Stimulated activated CD4-positive, alpha-beta T cell treated with anti-CD3 and anti-CD28 coated beads, Interleukin-2, amount 100 ng/mL, for 48 hours (primary cell): Measurements from ENCODE around the gene EPN3.

Source experiments
- DNase-seq, 2 donors: peaks; one replicate each; pipeline ENCODE4 v3.0.0-alpha.2; 2020

The EPN3 gene

GRCh38 chr17:50532452-50533024, at the start of gene EPN3:
Gene EPN3, plus strand, starts transcription at chr17:50532735. Its CDS starts 3,822 bp downstream, at chr17:50536557.
- DNase-seq: no peak

GRCh38 chr17:50483266-50483665, 49.3 kb upstream of the EPN3 start:
- no peak for DNase-seq

- DNase-seq: no peak
Observed at GRCh38 chr17:50484386-50485155, 48.0 kb upstream of the EPN3 start.

- DNase-seq: no peak
Observed at GRCh38 chr17:50487213-50488096, 45.1 kb upstream of the EPN3 start.

GRCh38 chr17:50488880-50489279, 43.7 kb upstream of the EPN3 start:
- DNase-seq: no peak

- DNase-seq: no peak
Observed at GRCh38 chr17:50491505-50491904, 41.0 kb upstream of the EPN3 start.

- no peak for DNase-seq
Observed at GRCh38 chr17:50492214-50492613, 40.3 kb upstream of the EPN3 start.

- DNase-seq: no peak
Observed at GRCh38 chr17:50493744-50494143, 38.8 kb upstream of the EPN3 start.

- DNase-seq: no peak
Observed at GRCh38 chr17:50495217-50495823, 37.2 kb upstream of the EPN3 start.

GRCh38 chr17:50495918-50496317, 36.6 kb upstream of the EPN3 start:
- DNase-seq: no peak

- no peak for DNase-seq
Observed at GRCh38 chr17:50498021-50498874, 34.3 kb upstream of the EPN3 start.

- DNase-seq: no peak
Observed at GRCh38 chr17:50499270-50499669, 33.3 kb upstream of the EPN3 start.

GRCh38 chr17:50499721-50500120, 32.8 kb upstream of the EPN3 start:
- DNase-seq: no peak

- DNase-seq: peak in 1 of 2 donors; percentile 34
Observed at GRCh38 chr17:50501054-50501453, 31.5 kb upstream of the EPN3 start.

- no peak for DNase-seq
Observed at GRCh38 chr17:50502301-50502990, 30.1 kb upstream of the EPN3 start.

- no peak for DNase-seq
Observed at GRCh38 chr17:50505591-50506130, 26.9 kb upstream of the EPN3 start.

GRCh38 chr17:50506298-50506697, 26.2 kb upstream of the EPN3 start:
- DNase-seq: no peak

- DNase-seq: peak; percentile 57 to 73
Observed at GRCh38 chr17:50507871-50508572, 24.5 kb upstream of the EPN3 start, which contains the start of gene MYCBPAP. Gene MYCBPAP, plus strand, starts transcription at chr17:50508439. Its CDS starts 236 bp downstream, at chr17:50508675.

- DNase-seq: no peak
Observed at GRCh38 chr17:50508573-50509460, 23.7 kb upstream of the EPN3 start.
